ENCODE measurements around the gene FBXO3.

DNA sequence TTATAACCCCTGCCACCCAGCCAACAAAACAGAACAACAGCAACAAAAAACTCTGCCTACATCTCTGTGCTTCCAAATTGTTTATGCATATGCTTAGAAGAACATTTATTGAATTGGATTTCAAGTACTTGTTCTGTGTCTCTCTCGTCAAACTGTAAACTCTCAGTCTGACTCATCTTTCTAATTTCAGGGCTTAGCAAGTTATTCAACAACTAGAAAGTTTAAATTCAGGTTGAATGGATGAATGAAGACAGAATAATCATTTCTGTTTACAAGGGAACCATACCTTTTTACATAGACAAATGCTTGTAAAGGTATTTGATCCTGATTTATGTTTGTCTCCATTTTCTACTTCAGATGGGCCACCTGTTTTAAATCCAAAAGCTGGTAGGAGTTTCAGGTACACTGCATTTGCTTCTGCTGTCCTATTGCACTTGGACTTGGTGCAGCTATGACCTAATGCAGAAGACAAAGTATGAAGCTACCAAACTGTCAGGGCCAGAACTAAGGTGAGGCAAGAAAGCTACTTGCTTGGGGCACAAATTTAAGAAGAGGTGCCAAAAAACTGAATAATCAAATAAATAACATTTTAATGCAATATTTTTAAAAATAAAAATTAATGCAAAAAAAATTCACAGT, 1.6 kb upstream of the FBXO3 start:
- no peak for TF ChIP-seq POLR2A (IDR thresholded peaks at IDR 0.05; ENCODE audit: low read depth, low read length)
- no peak for TF ChIP-seq PAX5 (IDR thresholded peaks at IDR 0.05; ENCODE audit: insufficient read depth, low read length, severe bottlenecking)
- no peak for TF ChIP-seq POLR2AphosphoS5 (IDR thresholded peaks at IDR 0.05; ENCODE audit: low read depth, low read length)

Measured in GM12891 (cell line).